Prostate gland (tissue), 2 donors: ENCODE data around the gene ZNF200.

Source experiments
- CTCF ChIP-seq, 4 experiments: fragments of 200-600 bp in 2 of 4; fragments of 450-650 bp in 2 of 4; sonication (generic) in 2 of 4; IDR thresholded peaks; 1 replicate in 3 of 4; 2 replicates in 1 of 4; pipeline ENCODE4 v1.5.1; 2016 to 2019; ENCODE audit warnings: antibody characterized with exemption in 4 of 4, mild to moderate bottlenecking in 2 of 4, moderate library complexity in 2 of 4
- POLR2A ChIP-seq: fragments of 450-650 bp; IDR thresholded peaks from one replicate; pipeline ENCODE4 v1.6.1; 2016; ENCODE audit warnings: antibody characterized with exemption, mild to moderate bottlenecking
- POLR2AphosphoS5 ChIP-seq: sonication (generic); formaldehyde crosslinking; IDR thresholded peaks from one replicate; pipeline ENCODE4 v1.6.1; 2017; ENCODE audit warnings: antibody characterized with exemption

DNA sequence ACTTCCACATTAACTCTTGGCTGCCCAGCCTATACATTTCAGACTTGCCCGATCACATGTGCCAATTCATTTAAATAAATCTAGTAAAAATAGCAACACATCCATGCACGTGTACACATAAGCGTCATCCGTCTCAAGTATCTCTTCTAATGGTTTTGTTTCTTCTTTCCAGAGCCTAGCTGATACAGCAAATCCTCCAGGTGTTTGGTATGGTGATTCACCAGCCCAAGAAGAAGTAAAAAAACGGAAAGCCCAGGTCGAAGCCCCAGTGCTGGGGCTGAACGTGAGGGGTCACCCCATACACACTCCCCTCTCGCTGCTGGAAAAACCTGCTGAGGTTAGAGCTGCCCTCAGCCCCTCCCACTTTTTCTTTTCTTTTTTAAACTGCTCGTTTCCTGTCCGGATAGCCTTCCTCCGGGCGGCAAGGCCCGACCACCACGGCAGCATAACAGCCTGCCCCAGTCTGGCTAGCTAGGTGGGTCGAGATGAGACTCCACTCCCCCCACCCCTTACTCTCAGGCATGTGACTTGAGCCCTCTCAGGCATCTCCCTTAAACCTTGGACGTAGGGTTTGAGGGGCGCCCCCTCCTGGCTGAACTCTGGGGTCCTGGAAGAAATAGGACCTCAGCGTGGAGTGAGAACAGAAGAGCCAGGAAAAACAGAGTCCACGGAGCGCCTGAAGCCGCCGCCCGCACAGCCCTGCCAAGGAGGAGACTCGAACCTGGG, 60.9 kb downstream of the ZNF200 start:
- TF ChIP-seq CTCF (IDR thresholded peaks at IDR 0.05) (no peak), POLR2A (no peak), POLR2AphosphoS5 (no peak)
